ENCODE measurements around the gene TNNT1. TPM values are rescaled to one million over a fixed set of nuclear protein-coding genes. Genes with fewer than 3 reads are reported as not detected.

Gene TNNT1
- total RNA-seq, 6 donors from 2014 or later, result 1.3 to 31.2 (median 2.4) TPM; not detected in 1

GRCh38 chr19:55179606-55180484 is 30.8 kb upstream of the TNNT1 start, which contains the start of gene SYT5:
Gene SYT5, minus strand, starts transcription at chr19:55180289. Its CDS starts 1,248 bp downstream, at chr19:55179041.
- Histone ChIP-seq H3K36me3 (no peaks in the 10 kb centered on the region), H3K27me3 (peaks cover 0 to 64% (median 38%) of the 10 kb centered on the region in 4 donors), H3K9me3 (peaks cover 0 to 3% (median 0%) of the 10 kb centered on the region in 4 donors), H3K4me1 (peaks cover 10 to 17% (median 14%) of the 10 kb centered on the region in 4 donors), H3K4me3 (peak within 1 kb of the TSS in 3 of 4 donors; percentile 19 to 37 (median 24)), H3K27ac (no peak within 1 kb of the TSS)
- WGBS, 2 donors, result 3 to 5% methylated on average over 28 to 36 of the region's 68 CpGs
- DNase-seq, result peak in 1 of 2 donors; percentile 91
- peak; percentile 63 to 83 for ATAC-seq (ENCODE audit: low FRiP score in 2 of 2)
- no peak for TF ChIP-seq POLR2AphosphoS5 (IDR thresholded peaks at IDR 0.05)
- no peak for TF ChIP-seq EP300 (IDR thresholded peaks at IDR 0.05)
- no peak for TF ChIP-seq CTCF (IDR thresholded peaks at IDR 0.05)
- no peak for TF ChIP-seq POLR2A (IDR thresholded peaks at IDR 0.05)

- DNase-seq, result peak; percentile 45 to 91
- H3K27me3 ChIP-seq, result peaks cover 0 to 73% (median 45%) of the 10 kb centered on the region in 4 donors
- H3K4me1 ChIP-seq, result peaks cover 10 to 21% (median 16%) of the 10 kb centered on the region in 4 donors
- WGBS, 2 donors, result 6 to 10% methylated on average over 27 to 54 of the region's 61 CpGs
- peak in 1 of 2 donors; percentile 76 for ATAC-seq (ENCODE audit: low FRiP score in 2 of 2)
- no peak overlapping the region for H3K27ac ChIP-seq
- TF ChIP-seq EP300 (IDR thresholded peaks at IDR 0.05) (no peak), POLR2A (IDR thresholded peaks at IDR 0.05) (no peak), CTCF (IDR thresholded peaks at IDR 0.05) (no peak), POLR2AphosphoS5 (IDR thresholded peaks at IDR 0.05) (no peak)
- H3K4me3 ChIP-seq, result peak overlapping the region in 3 of 4 donors; percentile 19 to 37 (median 24)
- H3K36me3 ChIP-seq, result no peaks in the 10 kb centered on the region
- H3K9me3 ChIP-seq, result peaks cover 0 to 3% (median 0%) of the 10 kb centered on the region in 4 donors
These were observed 30.0 kb upstream of the TNNT1 start for GRCh38 chr19:55178781-55179599.

GRCh38 chr19:55176076-55176475 is 27.1 kb upstream of the TNNT1 start:
- H3K36me3 ChIP-seq, result no peaks in the 10 kb centered on the region
- peaks cover 2 to 80% (median 52%) of the 10 kb centered on the region in 4 donors for H3K27me3 ChIP-seq
- no peak for DNase-seq
- H3K27ac ChIP-seq, result no peak overlapping the region
- 0 to 27% methylated on average over 1 to 2 of the region's 2 CpGs for WGBS, 2 donors
- no peak for ATAC-seq (ENCODE audit: low FRiP score in 2 of 2)
- peaks cover 0 to 3% (median 0%) of the 10 kb centered on the region in 4 donors for H3K9me3 ChIP-seq
- TF ChIP-seq POLR2AphosphoS5 (IDR thresholded peaks at IDR 0.05), result no peak
- TF ChIP-seq EP300 (IDR thresholded peaks at IDR 0.05), result no peak
- TF ChIP-seq CTCF (IDR thresholded peaks at IDR 0.05), result no peak
- no peak for TF ChIP-seq POLR2A (IDR thresholded peaks at IDR 0.05)
- H3K4me3 ChIP-seq, result no peak overlapping the region
- peaks cover 15 to 29% (median 23%) of the 10 kb centered on the region in 4 donors for H3K4me1 ChIP-seq

DNA sequence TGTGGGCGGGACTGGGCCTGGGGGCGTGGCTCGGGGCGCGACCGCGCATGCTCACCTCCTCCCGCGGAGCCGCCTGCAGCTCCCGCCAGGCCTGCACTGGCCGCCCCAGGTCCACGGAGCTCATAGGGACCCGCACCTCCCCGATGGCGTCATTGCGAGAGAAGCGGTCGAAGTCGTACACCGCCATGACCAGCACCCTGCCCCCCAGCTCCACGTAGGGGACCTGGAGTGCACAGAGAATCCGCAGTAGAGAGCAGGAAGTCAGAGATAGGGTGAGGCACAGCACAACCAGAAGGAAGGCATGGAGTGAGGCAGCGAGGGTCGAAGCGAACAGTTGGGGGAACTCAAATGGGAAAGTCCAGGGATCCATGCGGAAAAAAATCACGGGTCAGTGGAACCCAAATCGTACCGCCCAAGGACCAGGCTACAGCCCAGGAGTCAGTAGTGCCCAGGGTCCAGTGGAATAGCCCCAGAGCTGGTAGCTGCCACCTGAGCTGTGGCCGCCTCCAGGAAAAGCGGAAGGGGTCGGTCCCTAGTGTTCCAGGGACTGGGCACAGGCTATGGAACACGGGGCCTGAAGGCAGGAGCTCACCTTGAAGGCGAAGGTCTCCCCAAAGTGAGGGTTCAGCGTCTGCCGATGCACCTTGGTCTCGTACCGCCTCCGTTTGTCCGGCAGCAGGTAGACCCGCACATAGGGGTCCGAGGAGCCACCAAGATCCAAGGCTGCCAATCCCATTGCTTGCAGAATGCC is 26.3 kb upstream of the TNNT1 start:
- 50 to 52% methylated on average over 22 to 43 of the region's 43 CpGs for WGBS, 2 donors
- TF ChIP-seq POLR2AphosphoS5 (IDR thresholded peaks at IDR 0.05) (no peak), CTCF (IDR thresholded peaks at IDR 0.05) (no peak), EP300 (IDR thresholded peaks at IDR 0.05) (no peak), POLR2A (IDR thresholded peaks at IDR 0.05) (no peak)
- Histone ChIP-seq H3K27me3 (peaks cover 2 to 75% (median 49%) of the 10 kb centered on the region in 4 donors), H3K9me3 (peaks cover 0 to 3% (median 0%) of the 10 kb centered on the region in 4 donors), H3K4me3 (no peak overlapping the region), H3K27ac (no peak overlapping the region), H3K4me1 (peaks cover 15 to 29% (median 22%) of the 10 kb centered on the region in 4 donors), H3K36me3 (no peaks in the 10 kb centered on the region)
- ATAC-seq (ENCODE audit: low FRiP score in 2 of 2) (no peak), DNase-seq (peak in 1 of 2 donors; percentile 75)

Measured in upper lobe of left lung (tissue), 6 donors.